Mesendoderm (in vitro differentiated cells): ENCODE results near the gene SMARCC1.

ENCODE experiments used
- DNase-seq: peaks from one replicate; pipeline ENCODE4 v3.0.0; 2013
- H2AK5ac ChIP-seq: 2 replicates; pipeline ENCODE4 v1.6.1; 2013; ENCODE audit warnings: low read length, inconsistent platforms
- H2BK120ac ChIP-seq: 2 replicates; pipeline ENCODE4 v1.6.1; 2013; ENCODE audit warnings: low read depth, mild to moderate bottlenecking, low read length, moderate library complexity, mixed read lengths
- H2BK15ac ChIP-seq: replicated peaks from 2 replicates; pipeline ENCODE4 v1.6.1; 2013; ENCODE audit warnings: low read depth, mild to moderate bottlenecking, moderate library complexity
- H2BK5ac ChIP-seq: 2 replicates; pipeline ENCODE4 v1.6.1; 2013; ENCODE audit warnings: low read length, inconsistent platforms
- H3K18ac ChIP-seq: 2 replicates; pipeline ENCODE4 v1.6.1; 2013; ENCODE audit warnings: mild to moderate bottlenecking, low read length, mixed read lengths
- H3K23ac ChIP-seq: one replicate; pipeline ENCODE4 v1.6.1; 2013; ENCODE audit warnings: low read length
- H3K27ac ChIP-seq: 2 replicates; pipeline ENCODE4 v1.5.1; 2013; ENCODE audit warnings: low read depth, mild to moderate bottlenecking, inconsistent platforms, low read length, moderate library complexity
- H3K27me3 ChIP-seq: 2 replicates; pipeline ENCODE4 v1.6.1; 2013; ENCODE audit warnings: low read length, control low read depth, mild to moderate bottlenecking, inconsistent platforms; ENCODE audit not compliant: insufficient read depth, poor library complexity
- H3K36me3 ChIP-seq: 2 replicates; pipeline ENCODE4 v1.6.1; 2013; ENCODE audit warnings: low read length, inconsistent platforms; ENCODE audit not compliant: control insufficient read depth, insufficient read depth
- H3K4ac ChIP-seq: one replicate; pipeline ENCODE4 v1.6.1; 2013; ENCODE audit warnings: low read depth, mild to moderate bottlenecking, low read length, moderate library complexity
- H3K4me1 ChIP-seq: 2 replicates; pipeline ENCODE4 v1.6.1; 2013; ENCODE audit warnings: low read depth, low read length, inconsistent platforms; ENCODE audit not compliant: control insufficient read depth
- H3K4me2 ChIP-seq: 2 replicates; pipeline ENCODE4 v1.6.1; 2013; ENCODE audit warnings: low read length
- H3K4me3 ChIP-seq: 2 replicates; pipeline ENCODE4 v1.5.1; 2013; ENCODE audit warnings: mild to moderate bottlenecking, low read length
- H3K56ac ChIP-seq: one replicate; pipeline ENCODE4 v1.6.1; 2013; ENCODE audit warnings: low read length
- H3K79me1 ChIP-seq: 2 replicates; pipeline ENCODE4 v1.6.1; 2013; ENCODE audit warnings: low read length, inconsistent platforms
- H3K79me2 ChIP-seq: 2 replicates; pipeline ENCODE4 v1.6.1; 2013; ENCODE audit warnings: mild to moderate bottlenecking, low read length; ENCODE audit not compliant: control insufficient read depth, insufficient read depth
- H3K9ac ChIP-seq: 2 replicates; pipeline ENCODE4 v1.6.1; 2013; ENCODE audit warnings: low read length, inconsistent platforms
- H4K5ac ChIP-seq: one replicate; pipeline ENCODE4 v1.6.1; 2013; ENCODE audit warnings: low read length
- H4K8ac ChIP-seq: one replicate; pipeline ENCODE4 v1.6.1; 2013; ENCODE audit warnings: low read depth, mild to moderate bottlenecking, control low read depth, low read length, moderate library complexity
- WGBS: extraction: QIAGEN DNeasy Blood & Tissue Kit; methylation state at CpG from one replicate; pipeline ENCODE4 v1.1.7; 2013; ENCODE audit warnings: low lambda C conversion rate, missing lambda C conversion rate; ENCODE audit not compliant: insufficient coverage; ENCODE audit errors: extremely low coverage; 5-methylcytosine and 5-hydroxymethylcytosine counted together

Gene SMARCC1

GRCh38 chr3:47643092-47643491, 138.6 kb downstream of the SMARCC1 start:
- H3K27ac ChIP-seq, result no peak overlapping the region
- H3K4me1 ChIP-seq, result no peaks in the 10 kb centered on the region
- H3K4me2 ChIP-seq, result no peak overlapping the region
- no peak overlapping the region for H2BK15ac ChIP-seq
- WGBS, result no CpG with 5 or more reads among the region's 6 CpGs
- no peak for DNase-seq
- H4K8ac ChIP-seq, result no peak overlapping the region
- no peaks in the 10 kb centered on the region for H3K36me3 ChIP-seq
- peaks cover 4% of the 10 kb centered on the region for H3K79me2 ChIP-seq
- no peak overlapping the region for H3K18ac ChIP-seq
- no peak overlapping the region for H3K23ac ChIP-seq
- no peak overlapping the region for H3K9ac ChIP-seq
- H2BK120ac ChIP-seq, result no peak overlapping the region
- H3K56ac ChIP-seq, result no peak overlapping the region
- no peak overlapping the region for H3K4ac ChIP-seq
- no peaks in the 10 kb centered on the region for H3K27me3 ChIP-seq
- H3K4me3 ChIP-seq, result no peak overlapping the region
- H4K5ac ChIP-seq, result no peak overlapping the region
- H2AK5ac ChIP-seq, result no peak overlapping the region
- peaks cover 7% of the 10 kb centered on the region for H3K79me1 ChIP-seq
- no peak overlapping the region for H2BK5ac ChIP-seq

GRCh38 chr3:47641739-47642138, 140.0 kb downstream of the SMARCC1 start:
- WGBS, result no CpG with 5 or more reads among the region's 7 CpGs
- no peak overlapping the region for H3K56ac ChIP-seq
- no peak overlapping the region for H2AK5ac ChIP-seq
- peaks cover 4% of the 10 kb centered on the region for H3K79me2 ChIP-seq
- H4K8ac ChIP-seq, result no peak overlapping the region
- H3K4ac ChIP-seq, result no peak overlapping the region
- H3K4me1 ChIP-seq, result no peaks in the 10 kb centered on the region
- no peak for DNase-seq
- H3K9ac ChIP-seq, result no peak overlapping the region
- no peak overlapping the region for H3K18ac ChIP-seq
- H3K23ac ChIP-seq, result no peak overlapping the region
- H3K79me1 ChIP-seq, result peaks cover 5% of the 10 kb centered on the region
- H3K4me3 ChIP-seq, result no peak overlapping the region
- H4K5ac ChIP-seq, result no peak overlapping the region
- no peak overlapping the region for H3K4me2 ChIP-seq
- H2BK5ac ChIP-seq, result no peak overlapping the region
- no peak overlapping the region for H3K27ac ChIP-seq
- no peaks in the 10 kb centered on the region for H3K36me3 ChIP-seq
- H2BK120ac ChIP-seq, result no peak overlapping the region
- H2BK15ac ChIP-seq, result no peak overlapping the region
- H3K27me3 ChIP-seq, result no peaks in the 10 kb centered on the region

GRCh38 chr3:47636921-47637320, 144.8 kb downstream of the SMARCC1 start:
- no peak overlapping the region for H3K27ac ChIP-seq
- H2BK15ac ChIP-seq, result no peak overlapping the region
- H2BK5ac ChIP-seq, result no peak overlapping the region
- no peak overlapping the region for H4K8ac ChIP-seq
- no peak overlapping the region for H3K4me2 ChIP-seq
- no peak overlapping the region for H3K23ac ChIP-seq
- no peaks in the 10 kb centered on the region for H3K36me3 ChIP-seq
- H3K79me1 ChIP-seq, result no peaks in the 10 kb centered on the region
- no peak overlapping the region for H3K4me3 ChIP-seq
- no peak overlapping the region for H4K5ac ChIP-seq
- H3K79me2 ChIP-seq, result no peaks in the 10 kb centered on the region
- no peak overlapping the region for H2AK5ac ChIP-seq
- no peak overlapping the region for H3K56ac ChIP-seq
- DNase-seq, result no peak
- H3K4me1 ChIP-seq, result no peaks in the 10 kb centered on the region
- no peak overlapping the region for H2BK120ac ChIP-seq
- no peaks in the 10 kb centered on the region for H3K27me3 ChIP-seq
- H3K18ac ChIP-seq, result no peak overlapping the region
- no CpG with 5 or more reads among the region's 2 CpGs for WGBS
- H3K9ac ChIP-seq, result no peak overlapping the region
- no peak overlapping the region for H3K4ac ChIP-seq

GRCh38 chr3:47636225-47636624, 145.5 kb downstream of the SMARCC1 start:
- Histone ChIP-seq H3K79me1 (no peaks in the 10 kb centered on the region), H3K27me3 (no peaks in the 10 kb centered on the region), H2BK120ac (no peak overlapping the region), H3K79me2 (no peaks in the 10 kb centered on the region), H3K4me3 (no peak overlapping the region), H2AK5ac (no peak overlapping the region), H4K5ac (no peak overlapping the region), H3K9ac (no peak overlapping the region), H3K4ac (no peak overlapping the region), H4K8ac (no peak overlapping the region), H3K4me2 (no peak overlapping the region), H3K36me3 (no peaks in the 10 kb centered on the region), H2BK5ac (no peak overlapping the region), H3K4me1 (no peaks in the 10 kb centered on the region), H3K18ac (no peak overlapping the region), H3K56ac (no peak overlapping the region), H3K27ac (no peak overlapping the region), H2BK15ac (no peak overlapping the region), H3K23ac (no peak overlapping the region)
- no CpG with 5 or more reads among the region's 6 CpGs for WGBS
- DNase-seq, result no peak

GRCh38 chr3:47635536-47635935, 146.2 kb downstream of the SMARCC1 start:
- no peak overlapping the region for H2BK5ac ChIP-seq
- no peak overlapping the region for H2BK120ac ChIP-seq
- H3K79me1 ChIP-seq, result no peaks in the 10 kb centered on the region
- no peaks in the 10 kb centered on the region for H3K36me3 ChIP-seq
- H3K18ac ChIP-seq, result no peak overlapping the region
- no peak overlapping the region for H2AK5ac ChIP-seq
- H2BK15ac ChIP-seq, result no peak overlapping the region
- no peak overlapping the region for H3K4ac ChIP-seq
- no peak overlapping the region for H4K8ac ChIP-seq
- no peak overlapping the region for H3K9ac ChIP-seq
- H3K27me3 ChIP-seq, result no peaks in the 10 kb centered on the region
- no peak overlapping the region for H3K4me3 ChIP-seq
- no peak overlapping the region for H3K23ac ChIP-seq
- no peak overlapping the region for H3K4me2 ChIP-seq
- WGBS, result no CpG with 5 or more reads among the region's 1 CpG
- DNase-seq, result no peak
- no peaks in the 10 kb centered on the region for H3K79me2 ChIP-seq
- no peaks in the 10 kb centered on the region for H3K4me1 ChIP-seq
- H3K27ac ChIP-seq, result no peak overlapping the region
- no peak overlapping the region for H3K56ac ChIP-seq
- H4K5ac ChIP-seq, result no peak overlapping the region

- H3K4me1 ChIP-seq, result no peaks in the 10 kb centered on the region
- no peak for DNase-seq
- H2BK120ac ChIP-seq, result no peak overlapping the region
- no peak overlapping the region for H3K9ac ChIP-seq
- no peak overlapping the region for H2AK5ac ChIP-seq
- H3K27ac ChIP-seq, result no peak overlapping the region
- no peaks in the 10 kb centered on the region for H3K79me2 ChIP-seq
- H3K36me3 ChIP-seq, result no peaks in the 10 kb centered on the region
- no peak overlapping the region for H3K56ac ChIP-seq
- no peak overlapping the region for H3K23ac ChIP-seq
- H3K4me2 ChIP-seq, result no peak overlapping the region
- no peak overlapping the region for H4K5ac ChIP-seq
- no CpG with 5 or more reads among the region's 6 CpGs for WGBS
- no peak overlapping the region for H2BK15ac ChIP-seq
- H3K79me1 ChIP-seq, result no peaks in the 10 kb centered on the region
- H3K27me3 ChIP-seq, result no peaks in the 10 kb centered on the region
- no peak overlapping the region for H4K8ac ChIP-seq
- H3K4me3 ChIP-seq, result no peak overlapping the region
- H3K18ac ChIP-seq, result no peak overlapping the region
- no peak overlapping the region for H2BK5ac ChIP-seq
- no peak overlapping the region for H3K4ac ChIP-seq
These were observed 146.7 kb downstream of the SMARCC1 start for GRCh38 chr3:47634996-47635395.
